GM13976 (cell line): ENCODE measurements around the gene SV2C.

Experiments used
- DNase-seq: peaks from one replicate; pipeline ENCODE4 v3.0.0; 2012; ENCODE audit warnings: low spot score
- CTCF ChIP-seq: IDR thresholded peaks from 2 replicates; pipeline ENCODE4 v1.5.1; 2012; ENCODE audit warnings: borderline replicate concordance, mild to moderate bottlenecking; ENCODE audit not compliant: insufficient read depth; ENCODE audit errors: extremely low read depth, missing control alignments, control extremely low read depth
- in situ Hi-C: fragments of 300-500 bp; cut with MboI; formaldehyde crosslinking; loops from one replicate; pipeline ENCODE4 v1.12.0; 2022; ENCODE audit warnings: low sequenced_read_pairs, mixed read lengths, inconsistent platforms; ENCODE audit not compliant: unreplicated experiment

SV2C gene

GRCh38 chr5:76388791-76389512 is 305.8 kb downstream of the SV2C start:
- DNase-seq: no peak
- TF ChIP-seq CTCF: no peak
- in situ Hi-C loops: no loop called here

- in situ Hi-C loops: no loop called here
- no peak for TF ChIP-seq CTCF
- no peak for DNase-seq
These were observed 306.5 kb downstream of the SV2C start for GRCh38 chr5:76389513-76390154.

- no peak for DNase-seq
- no peak for TF ChIP-seq CTCF
- in situ Hi-C loops: no loop called here
These were observed 307.8 kb downstream of the SV2C start for GRCh38 chr5:76391014-76391413.

- DNase-seq: no peak
- in situ Hi-C loops: no loop called here
- no peak for TF ChIP-seq CTCF
These were observed 310.0 kb downstream of the SV2C start for GRCh38 chr5:76393035-76393680.

DNA sequence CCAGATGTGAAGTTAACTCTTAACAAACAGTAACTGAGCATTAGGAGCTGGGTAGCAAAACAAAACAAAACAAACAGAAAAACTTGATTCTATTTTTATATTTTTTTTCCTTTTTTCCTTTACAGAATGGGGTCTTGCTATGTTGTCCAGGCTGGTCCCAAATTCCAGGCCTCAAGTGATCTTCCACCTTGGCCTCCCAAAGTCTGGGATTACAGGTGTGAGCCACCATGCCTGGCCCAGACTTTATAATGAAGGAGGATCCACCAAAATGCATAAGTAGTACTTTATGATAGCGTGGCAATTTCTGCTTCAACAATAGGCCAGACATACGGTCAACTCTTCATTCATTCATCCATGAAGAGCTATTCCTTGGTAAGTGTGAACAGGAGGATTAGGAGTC is 314.0 kb downstream of the SV2C start:
- TF ChIP-seq CTCF: no peak
- DNase-seq: no peak
- in situ Hi-C loops: no loop called here

DNA sequence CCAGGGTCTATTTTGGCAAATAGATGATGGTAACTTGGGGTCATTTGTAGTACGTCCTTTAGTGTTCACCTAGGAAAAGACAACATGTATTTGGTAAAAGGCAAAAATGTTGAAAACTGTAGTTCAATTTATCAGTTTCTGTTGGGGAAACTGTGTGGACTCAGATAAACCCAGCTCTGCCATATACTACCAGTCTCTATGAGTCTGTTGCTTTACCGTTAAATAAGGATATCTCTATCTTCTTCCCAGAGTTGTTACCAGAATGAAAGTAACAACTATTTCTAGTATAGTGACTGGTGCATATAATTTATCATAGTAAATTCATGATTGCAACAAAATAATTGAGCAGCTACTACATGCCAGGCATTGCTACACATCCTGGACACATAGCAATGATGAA is 316.1 kb downstream of the SV2C start:
- TF ChIP-seq CTCF: no peak
- no peak for DNase-seq
- in situ Hi-C loops: no loop called here
